ENCODE results near the gene WDR7. TPM values are rescaled to one million over a fixed set of nuclear protein-coding genes. Genes with fewer than 3 reads are reported as not detected.

WDR7 gene
- polyA plus RNA-seq, 2 of the 4 experiments (the other 2 are of a cell fraction) = 4.2 to 7.0 TPM

GRCh38 chr18:56891116-56891515 is 240.0 kb downstream of the WDR7 start:
- ChIA-PET CTCF (interaction anchor here (0.8 to 1.6 kb wide), 3 partner anchors 11 to 556 kb away, joined by 4 read pairs; no protein-coding TSS in a partner anchor), POLR2A (no interaction called here)
- ATAC-seq (no peak), FAIRE-seq (no peak), DNase-seq (ENCODE audit: low read depth in 1 of 2, low spot score in 1 of 2) (no peak)
- no peak for TF ChIP-seq MAZ (IDR thresholded peaks at IDR 0.05; ENCODE audit: borderline replicate concordance, low read depth, low read length)
- no peak for TF ChIP-seq MAFK (IDR thresholded peaks at IDR 0.05; ENCODE audit: partially characterized antibody)
- TF ChIP-seq HOXB5 (CRISPR knock-in tag; IDR thresholded peaks at IDR 0.05) = no peak
- TF ChIP-seq PHF8 (IDR thresholded peaks at IDR 0.05; ENCODE audit: borderline replicate concordance, low read depth) = no peak
- no peak for TF ChIP-seq POLR2AphosphoS2 (conservative IDR thresholded peaks at IDR 0.05; ENCODE audit: low read length)
- TF ChIP-seq HOXA7 (CRISPR knock-in tag; IDR thresholded peaks at IDR 0.05) = no peak
- TF ChIP-seq, protein P1, sequence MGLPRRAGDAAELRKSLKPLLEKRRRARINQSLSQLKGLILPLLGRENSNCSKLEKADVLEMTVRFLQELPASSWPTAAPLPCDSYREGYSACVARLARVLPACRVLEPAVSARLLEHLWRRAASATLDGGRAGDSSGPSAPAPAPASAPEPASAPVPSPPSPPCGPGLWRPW (IDR thresholded peaks at IDR 0.05) = no peak
- TF ChIP-seq CHD4 (IDR thresholded peaks at IDR 0.05; ENCODE audit: borderline replicate concordance) = no peak
- TF ChIP-seq EP300 (IDR thresholded peaks at IDR 0.05) = no peak
- no peak for TF ChIP-seq EHMT2 (IDR thresholded peaks at IDR 0.05; ENCODE audit: low read depth)
- no peak for TF ChIP-seq ZC3H11A (IDR thresholded peaks at IDR 0.05)
- no peak for TF ChIP-seq EHF (CRISPR knock-in tag; IDR thresholded peaks at IDR 0.05)
- no peak for TF ChIP-seq MAX (IDR thresholded peaks at IDR 0.05)
- TF ChIP-seq TFCP2L1 (CRISPR knock-in tag; IDR thresholded peaks at IDR 0.05) = no peak
- no peak for TF ChIP-seq KDM1A (IDR thresholded peaks at IDR 0.05; ENCODE audit: low read depth)
- no peak for TF ChIP-seq FOSB (CRISPR knock-in tag; IDR thresholded peaks at IDR 0.05)
- TF ChIP-seq SREBF2 (IDR thresholded peaks at IDR 0.05) = no peak
- TF ChIP-seq HDAC2 (IDR thresholded peaks at IDR 0.05) = no peak
- no peak for TF ChIP-seq ZSCAN20 (CRISPR knock-in tag; IDR thresholded peaks at IDR 0.05)
- no peak for TF ChIP-seq RCOR1 (IDR thresholded peaks at IDR 0.05; ENCODE audit: low read depth, low read length)
- H3K4me1 ChIP-seq = peaks cover 30% of the 10 kb centered on the region
- peak overlapping the region; percentile 35 to 59; a peak in 4 of 6 replicates for H3K27ac ChIP-seq
- H3K9me3 ChIP-seq = no peaks in the 10 kb centered on the region
- H3K4me3 ChIP-seq = no peak overlapping the region
- peak overlapping the region; percentile 55 for H3K4me2 ChIP-seq
- WGBS (ENCODE audit: missing lambda C conversion rate) = 60% methylated on average over 3 of the region's 3 CpGs

GRCh38 chr18:56891870-56892269 is 240.7 kb downstream of the WDR7 start:
- Histone ChIP-seq H3K4me1 (peaks cover 30% of the 10 kb centered on the region), H3K4me3 (no peak overlapping the region), H3K4me2 (no peak overlapping the region; the same call in 2 of the 3 replicates), H3K27ac (no peak overlapping the region; a peak in 2 of 6 replicates), H3K9me3 (no peaks in the 10 kb centered on the region)
- no peak for TF ChIP-seq CHD4 (IDR thresholded peaks at IDR 0.05; ENCODE audit: borderline replicate concordance)
- TF ChIP-seq, protein P2, sequence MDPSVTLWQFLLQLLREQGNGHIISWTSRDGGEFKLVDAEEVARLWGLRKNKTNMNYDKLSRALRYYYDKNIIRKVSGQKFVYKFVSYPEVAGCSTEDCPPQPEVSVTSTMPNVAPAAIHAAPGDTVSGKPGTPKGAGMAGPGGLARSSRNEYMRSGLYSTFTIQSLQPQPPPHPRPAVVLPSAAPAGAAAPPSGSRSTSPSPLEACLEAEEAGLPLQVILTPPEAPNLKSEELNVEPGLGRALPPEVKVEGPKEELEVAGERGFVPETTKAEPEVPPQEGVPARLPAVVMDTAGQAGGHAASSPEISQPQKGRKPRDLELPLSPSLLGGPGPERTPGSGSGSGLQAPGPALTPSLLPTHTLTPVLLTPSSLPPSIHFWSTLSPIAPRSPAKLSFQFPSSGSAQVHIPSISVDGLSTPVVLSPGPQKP (IDR thresholded peaks at IDR 0.05; ENCODE audit: low read depth, low read length) = no peak
- TF ChIP-seq CEBPB (IDR thresholded peaks at IDR 0.05) = no peak
- no peak for TF ChIP-seq FOSB (CRISPR knock-in tag; IDR thresholded peaks at IDR 0.05)
- no peak for TF ChIP-seq KDM5A (IDR thresholded peaks at IDR 0.05)
- TF ChIP-seq ZC3H11A (IDR thresholded peaks at IDR 0.05) = no peak
- TF ChIP-seq HOXB5 (CRISPR knock-in tag; IDR thresholded peaks at IDR 0.05) = no peak
- TF ChIP-seq NFE2L2 (conservative IDR thresholded peaks at IDR 0.05; ENCODE audit: low read length) = no peak
- TF ChIP-seq PHF8 (IDR thresholded peaks at IDR 0.05; ENCODE audit: borderline replicate concordance, low read depth) = no peak
- ChIA-PET CTCF (interaction anchor here (1.3 to 1.6 kb wide), 2 partner anchors 10 to 23 kb away, joined by 4 read pairs; no protein-coding TSS in a partner anchor), POLR2A (no interaction called here)
- no peak for FAIRE-seq
- 92% methylated on average over 1 of the region's 1 CpG for WGBS (ENCODE audit: missing lambda C conversion rate)
- DNase-seq (ENCODE audit: low read depth in 1 of 2, low spot score in 1 of 2) = no peak
- ATAC-seq = no peak

- H3K27ac ChIP-seq = no peak overlapping the region
- no peak for ATAC-seq
- ChIA-PET CTCF (no interaction called here), POLR2A (no interaction called here)
- FAIRE-seq = no peak
- no peak overlapping the region for H3K4me2 ChIP-seq
- peaks cover 5% of the 10 kb centered on the region; the same call in 2 of the 3 replicates for H3K4me1 ChIP-seq
- WGBS (ENCODE audit: missing lambda C conversion rate) = 46% methylated on average over 2 of the region's 2 CpGs
- no peak overlapping the region for H3K4me3 ChIP-seq
- TF ChIP-seq NFE2L2 (conservative IDR thresholded peaks at IDR 0.05; ENCODE audit: low read length) (no peak), TFCP2L1 (CRISPR knock-in tag; IDR thresholded peaks at IDR 0.05) (no peak), CEBPB (IDR thresholded peaks at IDR 0.05) (no peak), RFX5 (IDR thresholded peaks at IDR 0.05) (no peak), JUNB (IDR thresholded peaks at IDR 0.05) (no peak), HOXB13 (CRISPR knock-in tag; IDR thresholded peaks at IDR 0.05; ENCODE audit: low read depth) (no peak), E2F6 (IDR thresholded peaks at IDR 0.05; ENCODE audit: borderline replicate concordance, low read depth) (no peak), USF2 (IDR thresholded peaks at IDR 0.05) (no peak), POLR2AphosphoS2 (conservative IDR thresholded peaks at IDR 0.05; ENCODE audit: low read length) (no peak), TP53 (CRISPR knock-in tag; IDR thresholded peaks at IDR 0.05) (no peak), EHMT2 (IDR thresholded peaks at IDR 0.05; ENCODE audit: low read depth) (no peak), POLR2A (IDR thresholded peaks at IDR 0.05; ENCODE audit: low read length) (no peak)
- TF ChIP-seq, protein P3, sequence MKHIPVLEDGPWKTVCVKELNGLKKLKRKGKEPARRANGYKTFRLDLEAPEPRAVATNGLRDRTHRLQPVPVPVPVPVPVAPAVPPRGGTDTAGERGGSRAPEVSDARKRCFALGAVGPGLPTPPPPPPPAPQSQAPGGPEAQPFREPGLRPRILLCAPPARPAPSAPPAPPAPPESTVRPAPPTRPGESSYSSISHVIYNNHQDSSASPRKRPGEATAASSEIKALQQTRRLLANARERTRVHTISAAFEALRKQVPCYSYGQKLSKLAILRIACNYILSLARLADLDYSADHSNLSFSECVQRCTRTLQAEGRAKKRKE (CRISPR knock-in tag; IDR thresholded peaks at IDR 0.05; ENCODE audit: low read depth) = no peak
- DNase-seq (ENCODE audit: low read depth in 1 of 2, low spot score in 1 of 2) = no peak
- no peaks in the 10 kb centered on the region for H3K9me3 ChIP-seq
Observed at GRCh38 chr18:56897122-56897521, 246.0 kb downstream of the WDR7 start.

All from A549 (cell line).